RWPE2 (cell line): ENCODE results near the gene PHLDB1.
"Not testable (repeated sequence)": the region's sequence is repeated elsewhere in the genome, so short reads cannot be mapped to it uniquely, and the experiment has no call there.

Source experiments
- ATAC-seq: fragments of 200-7000 bp; cut with Tn5 transposase; 3 replicates; pipeline ENCODE4 v1.9.1; 2021; ENCODE audit warnings: low read depth
- DNase-seq: peaks from one replicate; pipeline ENCODE4 v3.0.0-alpha.2; 2020; ENCODE audit warnings: low spot score
- H3K27ac ChIP-seq: fragments of 450-650 bp; 2 replicates; pipeline ENCODE4 v1.5.1; 2017; ENCODE audit warnings: mild to moderate bottlenecking; ENCODE audit not compliant: poor library complexity, severe bottlenecking
- H3K27me3 ChIP-seq: fragments of 250-450 bp; sonication (Bioruptor Pico); 2 replicates; pipeline ENCODE4 v1.5.1; 2021; ENCODE audit warnings: mild to moderate bottlenecking, moderate library complexity; ENCODE audit not compliant: insufficient read depth, poor library complexity, severe bottlenecking
- H3K36me3 ChIP-seq: fragments of 250-450 bp; sonication (Bioruptor Pico); 2 replicates; pipeline ENCODE4 v1.5.1; 2020; ENCODE audit warnings: low read depth, mild to moderate bottlenecking, moderate library complexity
- H3K4me1 ChIP-seq: fragments of 250-450 bp; sonication (Bioruptor Pico); 2 replicates; pipeline ENCODE4 v1.5.1; 2021; ENCODE audit warnings: mild to moderate bottlenecking, moderate library complexity; ENCODE audit not compliant: insufficient read depth, poor library complexity, severe bottlenecking
- H3K4me3 ChIP-seq: fragments of 250-450 bp; sonication (Bioruptor Pico); 2 replicates; pipeline ENCODE4 v1.5.1; 2021; ENCODE audit warnings: mild to moderate bottlenecking, moderate library complexity; ENCODE audit not compliant: severe bottlenecking
- H3K9me3 ChIP-seq: fragments of 250-450 bp; sonication (Bioruptor Pico); 2 replicates; pipeline ENCODE4 v1.5.1; 2021; ENCODE audit warnings: mild to moderate bottlenecking, moderate library complexity; ENCODE audit not compliant: severe bottlenecking
- TF ChIP-seq, protein P1 (sequence below): fragments of 450-650 bp; IDR thresholded peaks from one replicate; pipeline ENCODE4 v1.5.1; 2017; ENCODE audit warnings: mild to moderate bottlenecking, moderate library complexity; ENCODE audit not compliant: poor library complexity, severe bottlenecking

PHLDB1 gene

DNA sequence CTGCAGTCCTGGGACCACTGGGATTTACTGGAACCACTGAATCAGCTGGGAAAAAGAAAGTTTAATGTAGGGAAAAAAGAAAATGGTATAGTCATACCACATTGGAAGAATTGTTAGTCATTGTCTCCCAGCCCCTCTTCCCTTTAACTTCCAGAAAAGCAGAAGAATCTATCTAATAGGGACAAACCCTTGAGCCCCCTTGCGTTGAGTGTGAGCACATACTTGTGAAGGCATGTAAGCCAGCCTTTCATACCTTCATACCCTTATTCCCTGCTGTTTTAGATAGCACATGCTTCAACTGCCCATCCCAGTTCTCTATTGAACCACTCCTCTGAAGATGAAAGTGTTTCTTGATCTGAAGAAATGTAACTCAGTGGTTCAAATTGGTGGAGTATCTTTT is 65.4 kb downstream of the PHLDB1 start:
- Histone ChIP-seq H3K4me1 (no peaks in the 10 kb centered on the region), H3K4me3 (no peak overlapping the region), H3K27me3 (no peaks in the 10 kb centered on the region), H3K9me3 (peaks cover 3% of the 10 kb centered on the region), H3K27ac (no peak overlapping the region), H3K36me3 (no peaks in the 10 kb centered on the region)
- TF ChIP-seq, protein P1, sequence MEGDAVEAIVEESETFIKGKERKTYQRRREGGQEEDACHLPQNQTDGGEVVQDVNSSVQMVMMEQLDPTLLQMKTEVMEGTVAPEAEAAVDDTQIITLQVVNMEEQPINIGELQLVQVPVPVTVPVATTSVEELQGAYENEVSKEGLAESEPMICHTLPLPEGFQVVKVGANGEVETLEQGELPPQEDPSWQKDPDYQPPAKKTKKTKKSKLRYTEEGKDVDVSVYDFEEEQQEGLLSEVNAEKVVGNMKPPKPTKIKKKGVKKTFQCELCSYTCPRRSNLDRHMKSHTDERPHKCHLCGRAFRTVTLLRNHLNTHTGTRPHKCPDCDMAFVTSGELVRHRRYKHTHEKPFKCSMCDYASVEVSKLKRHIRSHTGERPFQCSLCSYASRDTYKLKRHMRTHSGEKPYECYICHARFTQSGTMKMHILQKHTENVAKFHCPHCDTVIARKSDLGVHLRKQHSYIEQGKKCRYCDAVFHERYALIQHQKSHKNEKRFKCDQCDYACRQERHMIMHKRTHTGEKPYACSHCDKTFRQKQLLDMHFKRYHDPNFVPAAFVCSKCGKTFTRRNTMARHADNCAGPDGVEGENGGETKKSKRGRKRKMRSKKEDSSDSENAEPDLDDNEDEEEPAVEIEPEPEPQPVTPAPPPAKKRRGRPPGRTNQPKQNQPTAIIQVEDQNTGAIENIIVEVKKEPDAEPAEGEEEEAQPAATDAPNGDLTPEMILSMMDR: no peak
- no peak for ATAC-seq
- no peak for DNase-seq

GRCh38 chr11:118673361-118674081 is 66.1 kb downstream of the PHLDB1 start:
- Histone ChIP-seq H3K4me3 (no peak overlapping the region), H3K4me1 (no peaks in the 10 kb centered on the region), H3K36me3 (no peaks in the 10 kb centered on the region), H3K27me3 (no peaks in the 10 kb centered on the region), H3K27ac (no peak overlapping the region), H3K9me3 (peaks cover 3% of the 10 kb centered on the region)
- DNase-seq (peak; percentile 3), ATAC-seq (no peak)
- TF ChIP-seq, protein P1: no peak

DNA sequence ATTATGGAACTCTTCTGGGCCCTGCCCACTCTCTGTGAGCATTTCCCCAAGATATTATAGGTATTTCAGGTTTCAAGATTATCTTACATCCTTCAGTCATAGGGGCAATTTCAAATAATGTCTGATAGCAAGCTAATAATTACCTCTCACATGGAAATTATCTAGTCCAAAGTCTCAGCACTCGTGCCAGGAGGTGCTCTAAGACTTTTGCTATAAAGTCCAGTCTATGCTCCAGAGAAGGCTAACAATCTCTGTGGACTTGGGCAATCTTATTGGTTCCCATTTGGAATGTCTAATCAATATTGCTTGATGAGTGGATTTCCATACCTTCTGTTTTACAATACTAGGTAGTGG is 66.6 kb downstream of the PHLDB1 start:
- H3K4me1 ChIP-seq: no peaks in the 10 kb centered on the region
- no peak for DNase-seq
- no peaks in the 10 kb centered on the region for H3K27me3 ChIP-seq
- no peaks in the 10 kb centered on the region for H3K36me3 ChIP-seq
- TF ChIP-seq, protein P1: no peak
- peaks cover 3% of the 10 kb centered on the region for H3K9me3 ChIP-seq
- no peak overlapping the region for H3K4me3 ChIP-seq
- no peak for ATAC-seq
- no peak overlapping the region for H3K27ac ChIP-seq

DNA sequence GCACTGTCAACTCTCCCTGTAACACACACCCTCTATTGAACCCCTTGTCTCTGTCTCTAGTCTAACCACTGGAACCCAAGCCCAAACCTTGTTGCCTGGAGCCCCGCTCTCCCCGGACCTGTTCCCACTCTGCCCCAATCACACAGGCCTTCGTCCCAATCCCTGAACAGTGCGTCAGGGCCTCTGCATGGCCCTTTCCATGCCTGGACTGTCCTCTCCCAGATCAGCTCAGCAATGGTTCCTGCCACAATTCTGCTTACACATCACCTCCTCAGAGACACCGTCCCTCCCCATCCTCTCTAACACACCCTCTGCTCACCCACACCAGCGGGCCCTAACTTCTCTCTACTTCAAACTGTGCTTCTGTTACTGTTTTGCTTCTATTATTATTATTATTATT is 70.6 kb downstream of the PHLDB1 start:
- DNase-seq (no peak), ATAC-seq (no peak)
- TF ChIP-seq, protein P1: no peak
- Histone ChIP-seq H3K36me3 (no peaks in the 10 kb centered on the region), H3K9me3 (peaks cover 3% of the 10 kb centered on the region), H3K27me3 (no peaks in the 10 kb centered on the region), H3K27ac (no peak overlapping the region), H3K4me1 (no peaks in the 10 kb centered on the region), H3K4me3 (no peak overlapping the region)

DNA sequence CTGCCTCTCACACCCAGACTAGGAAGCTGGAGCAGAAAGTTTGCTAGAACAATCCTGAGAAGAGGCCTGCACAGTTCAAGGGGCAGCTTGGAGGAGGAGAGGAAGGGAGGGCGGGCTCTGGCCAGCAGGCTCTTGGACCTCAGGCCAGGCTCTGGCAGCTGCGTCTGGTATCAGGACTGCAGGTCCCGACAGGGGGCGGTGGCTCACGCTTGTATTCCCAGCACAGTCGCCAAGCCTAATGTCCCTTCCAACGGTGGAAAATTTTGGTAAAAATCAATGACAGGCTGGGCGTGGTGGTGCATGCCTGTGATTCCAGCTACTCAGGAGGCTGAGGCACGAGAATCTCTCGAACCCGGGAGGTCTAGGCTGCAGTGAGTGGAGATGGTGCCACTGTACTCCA is 71.5 kb downstream of the PHLDB1 start:
- not testable (repeated sequence) for ATAC-seq, DNase-seq, H3K27me3 ChIP-seq, H3K27ac ChIP-seq, H3K4me1 ChIP-seq, H3K36me3 ChIP-seq, H3K9me3 ChIP-seq, H3K4me3 ChIP-seq
